G401 (cell line): ENCODE results near the gene LCE3B. TPM values are rescaled to one million over a fixed set of nuclear protein-coding genes. Genes with fewer than 3 reads are reported as not detected.

ENCODE experiments used
- DNase-seq: peaks from one replicate; pipeline ENCODE4 v3.0.0-alpha.2; 2015; ENCODE audit warnings: low spot score
- in situ Hi-C: cut with HindIII; loops from 2 replicates; pipeline ENCODE4 v1.10.0; 2016; ENCODE audit warnings: low sequenced_read_pairs, mixed read lengths
- total RNA-seq: library from RNA; depleted of rRNA; stranded (reverse); fragments of >200 nt; shearing (Covaris generic); gene quantifications from 2 replicates; pipeline ENCODE4 v1.2.3, GENCODE V29; 2014; rRNA removed

Gene LCE3B
- total RNA-seq, 1 experiment from 2014 or later, result not detected

DNA sequence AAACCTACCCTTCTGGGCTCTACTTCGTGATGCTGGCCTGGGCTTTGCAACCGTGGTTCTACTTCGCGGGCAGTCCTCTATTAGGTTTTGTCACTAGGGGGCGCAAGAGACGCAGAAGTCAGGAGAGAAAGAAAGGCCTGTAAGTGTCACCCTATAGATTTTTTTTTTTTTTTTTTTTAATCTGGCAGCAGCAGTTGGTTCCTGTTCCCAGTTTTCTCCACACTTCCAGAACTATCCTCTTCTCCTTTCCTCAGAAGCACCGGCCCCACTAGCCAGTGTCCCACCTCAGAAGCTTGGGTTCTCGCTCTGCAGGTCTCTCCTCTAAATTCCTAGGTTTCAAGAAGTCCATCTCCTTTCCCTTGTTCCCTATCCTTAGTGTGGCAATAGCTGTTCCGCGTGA lies 40.5 kb downstream of the LCE3B start:
- DNase-seq, result peak; percentile 15
- in situ Hi-C loops, result no loop called here

DNA sequence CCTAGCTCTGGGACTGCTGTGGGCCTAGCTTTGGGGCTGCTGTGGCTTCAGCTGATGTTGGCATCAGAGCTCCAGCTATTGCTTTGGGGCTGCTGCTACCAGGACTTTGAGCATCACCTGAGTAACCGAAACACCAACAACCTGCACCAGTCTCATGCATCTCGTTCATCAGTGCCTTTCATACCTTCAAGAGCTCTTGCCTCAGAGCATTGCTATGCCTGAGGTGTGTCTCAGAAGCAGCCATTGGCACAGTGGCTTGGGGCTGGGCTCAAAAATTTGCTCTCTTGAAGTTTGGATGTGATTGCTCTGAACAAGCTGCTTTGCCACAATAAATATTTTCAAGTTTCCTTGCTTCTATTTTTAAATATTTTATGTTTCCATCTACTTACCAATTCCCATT lies 42.8 kb downstream of the LCE3B start:
- no peak for DNase-seq
- in situ Hi-C loops, result no loop called here

DNA sequence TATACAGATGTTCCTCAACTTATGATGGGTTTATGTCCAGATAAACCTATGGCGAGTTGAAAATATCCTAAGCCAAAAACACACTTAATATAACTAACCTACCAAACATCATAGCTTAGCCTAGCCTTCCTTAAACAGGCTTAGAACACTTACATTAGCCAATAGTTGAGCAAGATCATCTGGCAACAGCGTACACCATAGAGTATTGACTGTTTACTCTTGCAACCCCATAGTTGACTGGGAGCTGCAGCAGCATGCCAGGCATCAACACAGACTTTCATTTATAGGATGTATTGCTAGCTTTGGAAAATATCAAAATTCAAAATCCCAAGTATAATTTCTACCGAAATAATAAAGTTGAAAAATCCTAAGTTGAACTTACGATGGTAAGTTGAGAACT lies 44.1 kb downstream of the LCE3B start:
- in situ Hi-C loops, result no loop called here

DNA sequence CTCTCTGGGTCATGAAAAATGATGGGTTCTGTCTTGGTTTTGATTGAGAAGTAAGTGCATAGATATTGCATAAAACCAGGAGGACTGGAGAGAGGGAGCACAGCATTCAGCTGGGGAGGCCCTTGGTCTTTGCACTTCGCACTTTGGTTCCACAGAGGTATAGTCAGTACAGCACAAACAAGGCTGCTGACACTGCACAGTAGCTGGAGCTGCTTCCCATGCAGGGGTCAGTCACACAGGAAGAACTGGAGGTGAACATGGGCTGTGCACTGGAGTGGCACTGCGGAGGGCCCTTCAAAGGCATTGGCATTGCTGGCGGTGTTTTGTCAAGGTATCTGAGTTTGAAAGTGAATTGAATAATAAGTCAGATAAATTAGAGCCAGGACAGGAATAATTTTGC lies 45.0 kb downstream of the LCE3B start:
- no peak for DNase-seq
- in situ Hi-C loops, result no loop called here

More for the DNA sequence above, 44.1 kb downstream of the LCE3B start:
- no peak for DNase-seq

DNA sequence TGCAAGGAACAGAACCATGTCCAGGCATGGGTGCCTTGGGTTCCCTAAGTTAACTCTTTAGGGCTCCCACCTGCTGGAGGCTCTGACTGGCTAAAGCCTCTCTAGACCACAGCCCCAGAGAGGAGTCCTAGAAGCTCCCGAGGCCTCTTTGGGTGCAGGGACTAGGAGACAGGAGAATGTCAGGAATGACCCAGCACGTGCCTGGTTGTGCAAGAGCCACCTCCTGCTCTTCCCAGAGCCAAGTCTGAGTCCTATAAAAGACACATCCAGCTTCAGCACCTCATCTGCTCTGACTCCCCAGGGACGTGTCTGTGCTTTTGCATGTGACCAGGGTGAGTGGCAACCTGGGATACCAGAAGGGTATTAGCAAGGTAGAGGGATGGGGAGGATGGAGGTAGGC lies 49.5 kb downstream of the LCE3B start, which contains the start of gene LCE2D:
TSS of gene LCE2D (plus strand) at position 283 of the 400 bp plus-strand sequence. CDS start 726 bp downstream, outside the sequence.
- no peak for DNase-seq
- in situ Hi-C loops, result no loop called here

Other genes with a start within 250 kb of the LCE3B start
- not detected in 2 replicates for gene CRNN, start 199.5 kb upstream of the LCE3B start, total RNA-seq
- gene LCE5A, start 103.0 kb upstream of the LCE3B start, total RNA-seq, result not detected in 2 replicates
- not detected in 2 replicates for gene CRCT1, start 99.3 kb upstream of the LCE3B start, total RNA-seq
- gene LCE3E, start 47.0 kb upstream of the LCE3B start, total RNA-seq, result not detected in 2 replicates
- not detected in 2 replicates for gene LCE3D, start 33.3 kb upstream of the LCE3B start, total RNA-seq
- not detected in 2 replicates for gene LCE3C, start 13.6 kb upstream of the LCE3B start, total RNA-seq
- gene LCE3A, start 9.3 kb downstream of the LCE3B start, total RNA-seq, result not detected in 2 replicates
- gene LCE2D, start 49.6 kb downstream of the LCE3B start, total RNA-seq, result not detected in 2 replicates
- not detected in 2 replicates for gene LCE2C, start 61.5 kb downstream of the LCE3B start, total RNA-seq
- gene LCE2B, start 72.3 kb downstream of the LCE3B start, total RNA-seq, result not detected in 2 replicates
- not detected in 2 replicates for gene LCE2A, start 84.5 kb downstream of the LCE3B start, total RNA-seq
- gene LCE4A, start 94.3 kb downstream of the LCE3B start, total RNA-seq, result not detected in 2 replicates
- gene KPRP, start 144.2 kb downstream of the LCE3B start, total RNA-seq, result not detected in 2 replicates
- gene LCE1F, start 161.3 kb downstream of the LCE3B start, total RNA-seq, result not detected in 2 replicates
- gene LCE1E, start 172.4 kb downstream of the LCE3B start, total RNA-seq, result not detected in 2 replicates
- not detected in 2 replicates for gene LCE1D, start 182.9 kb downstream of the LCE3B start, total RNA-seq
- not detected in 2 replicates for gene LCE1C, start 192.8 kb downstream of the LCE3B start, total RNA-seq
- not detected in 2 replicates for gene LCE1B, start 198.2 kb downstream of the LCE3B start, total RNA-seq
- gene LCE1A, start 213.7 kb downstream of the LCE3B start, total RNA-seq, result not detected in 2 replicates
- gene LCE6A, start 229.0 kb downstream of the LCE3B start, total RNA-seq, result not detected in 2 replicates
- gene LCE7A, start 246.2 kb downstream of the LCE3B start, total RNA-seq, result not detected in 2 replicates